Cortex of kidney (tissue), 1 donor: Measurements from ENCODE around the gene NLRP3.
"Not testable (repeated sequence)": the region's sequence is repeated elsewhere in the genome, so short reads cannot be mapped to it uniquely, and the experiment has no call there.

Source experiments
- DNase-seq: peaks from one replicate; lab custom pipeline; 2025; lab: John Stamatoyannopoulos, UW

Gene NLRP3

GRCh38 chr1:247390996-247391395 lies 25.0 kb upstream of the NLRP3 start:
- DNase-seq, result no peak

GRCh38 chr1:247392088-247392487 lies 23.9 kb upstream of the NLRP3 start:
- no peak for DNase-seq

DNA sequence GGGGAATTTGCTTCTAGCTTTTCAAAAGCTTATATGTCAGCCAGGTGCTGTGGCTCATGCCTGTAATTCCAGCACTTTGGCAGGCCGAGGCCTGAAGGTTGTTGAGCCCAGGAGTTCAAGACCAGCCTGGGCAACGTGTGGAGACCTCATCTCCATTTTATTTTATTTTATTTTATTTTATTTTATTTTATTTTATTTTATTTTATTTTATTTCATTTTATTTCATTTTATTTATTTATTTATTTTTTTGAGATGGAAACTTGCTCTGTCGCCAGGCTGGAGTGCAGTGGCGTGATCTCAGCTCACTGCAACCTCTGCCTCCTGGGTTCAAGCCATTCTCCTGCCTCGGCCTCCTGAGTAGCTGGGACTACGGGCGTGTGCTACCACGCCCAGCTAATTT lies 20.9 kb upstream of the NLRP3 start:
- not testable (repeated sequence) for DNase-seq

DNA sequence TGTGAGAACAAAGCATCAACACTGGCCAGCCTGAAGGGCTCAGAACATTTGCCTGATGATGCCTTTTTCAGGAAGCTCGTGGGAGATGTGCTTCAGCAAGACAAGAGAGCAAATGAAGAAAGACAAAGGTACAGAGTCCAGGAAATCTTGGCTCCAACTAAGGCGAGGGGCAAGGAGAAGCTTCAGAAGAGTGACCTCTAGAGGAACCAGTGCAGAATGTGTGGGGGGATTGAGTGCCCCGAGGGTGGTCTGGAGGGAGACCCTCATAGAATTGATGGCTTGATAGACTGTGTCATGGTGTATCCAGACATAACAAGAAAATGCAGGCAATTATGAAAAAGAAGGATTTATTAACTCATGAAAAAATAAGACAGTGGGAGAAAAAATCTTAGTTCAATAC lies 15.3 kb upstream of the NLRP3 start:
- no peak for DNase-seq

DNA sequence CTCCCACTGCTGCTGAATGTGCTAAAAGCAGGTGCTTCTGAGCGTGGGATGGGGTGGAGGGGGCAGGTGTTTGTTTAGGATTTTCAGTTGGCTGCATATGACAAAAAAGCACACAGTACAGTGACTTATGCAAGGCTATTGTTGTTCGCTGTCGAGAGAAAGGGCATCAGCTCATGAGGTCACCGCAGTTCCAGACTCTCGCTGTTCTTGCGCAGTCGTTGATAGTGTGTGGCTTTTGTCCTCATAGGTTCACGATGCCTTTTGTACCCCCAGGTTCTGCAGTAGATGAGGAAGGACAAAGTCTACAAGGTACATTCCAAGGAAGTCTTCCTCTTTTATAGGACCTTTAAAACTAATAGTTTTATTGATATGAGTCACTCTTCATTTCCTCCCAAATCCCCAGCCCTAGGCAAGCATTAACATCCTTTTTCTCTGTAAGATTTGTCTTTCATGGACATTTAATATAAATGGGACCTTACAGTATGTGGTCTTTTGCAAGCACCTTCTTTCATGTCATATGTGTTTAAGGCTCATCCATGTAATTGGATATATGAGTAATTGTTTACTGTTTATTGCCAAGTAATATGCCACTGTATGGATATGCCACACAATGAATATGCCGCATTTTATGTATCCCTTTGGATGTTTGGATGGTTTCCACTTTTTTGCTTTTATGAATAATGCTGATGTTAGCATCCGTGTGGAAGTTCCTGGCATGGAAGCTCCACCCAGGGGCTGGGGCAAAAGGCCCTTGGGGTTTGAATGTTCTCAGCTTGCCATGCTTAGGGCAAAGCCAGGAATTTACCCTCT lies 14.5 kb upstream of the NLRP3 start:
- DNase-seq, result no peak

- no peak for DNase-seq
These were observed 13.8 kb upstream of the NLRP3 start for GRCh38 chr1:247402120-247402675.

DNA sequence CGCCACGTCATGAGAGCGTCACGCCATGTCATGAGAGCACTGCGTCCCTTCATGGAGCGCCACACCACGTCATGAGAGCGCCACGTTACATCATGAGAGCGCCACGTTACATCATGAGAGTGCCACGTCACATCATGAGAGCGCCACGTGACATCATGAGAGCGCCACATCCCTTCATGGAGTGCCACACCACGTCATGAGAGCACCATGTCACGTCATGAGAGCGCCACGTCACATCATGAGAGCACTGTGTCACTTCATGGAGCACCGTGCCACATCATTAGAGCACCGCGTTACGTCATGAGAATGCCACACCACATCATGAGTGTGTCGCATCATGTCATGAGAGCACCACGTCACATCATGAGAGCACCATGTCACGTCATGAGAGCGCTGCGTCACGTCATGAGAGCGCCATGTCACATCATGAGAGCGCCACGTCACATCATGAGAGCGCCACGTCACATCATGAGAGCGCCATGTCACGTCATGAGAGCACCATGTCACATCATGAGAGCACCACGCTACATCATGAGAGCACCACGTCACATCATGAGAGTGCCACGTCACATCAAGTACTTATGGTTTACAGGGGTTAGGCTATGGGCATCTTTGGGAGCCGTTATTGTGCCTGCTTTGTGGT lies 9.8 kb upstream of the NLRP3 start:
- DNase-seq, result no peak

- no peak for DNase-seq
These were observed 8.8 kb upstream of the NLRP3 start for GRCh38 chr1:247407180-247407616.

GRCh38 chr1:247408100-247408499 lies 7.9 kb upstream of the NLRP3 start:
- no peak for DNase-seq

- no peak for DNase-seq
These were observed 6.0 kb upstream of the NLRP3 start for GRCh38 chr1:247409869-247410544.

DNA sequence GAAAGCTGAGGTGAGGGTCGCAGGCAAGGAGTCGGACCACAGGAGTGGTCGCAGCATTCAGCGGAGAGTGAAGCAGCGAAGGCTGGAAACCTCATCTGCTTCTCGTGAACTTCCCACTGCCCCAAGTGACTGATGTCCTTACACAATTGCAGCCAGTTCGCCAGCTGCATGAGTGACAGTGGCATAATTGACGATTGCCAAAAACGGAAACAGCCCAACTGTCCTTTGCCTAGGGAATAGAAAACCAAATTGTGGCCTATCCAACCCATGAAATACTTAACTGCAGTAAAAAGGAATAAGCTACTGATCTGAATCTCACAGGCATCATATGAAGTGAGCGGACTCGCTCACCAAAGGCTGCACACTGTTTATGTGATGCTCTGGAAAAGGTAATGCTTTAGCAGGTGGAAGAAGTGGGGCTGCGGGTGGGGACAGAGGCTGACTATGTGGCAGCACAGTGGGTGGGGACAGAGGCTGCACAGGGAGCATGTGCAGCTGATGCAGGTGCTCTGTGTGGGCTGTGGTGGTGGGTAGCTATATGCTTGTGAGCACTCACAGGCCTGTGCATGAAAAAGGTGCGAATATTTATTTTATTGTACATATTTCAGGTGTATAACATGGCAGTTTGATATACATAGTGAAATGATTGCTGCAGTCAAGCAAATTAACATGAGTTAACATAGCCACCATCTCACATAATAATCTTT lies 4.2 kb upstream of the NLRP3 start:
- no peak for DNase-seq

- no peak for DNase-seq
These were observed 1.9 kb downstream of the NLRP3 start for GRCh38 chr1:247417831-247418230.

DNA sequence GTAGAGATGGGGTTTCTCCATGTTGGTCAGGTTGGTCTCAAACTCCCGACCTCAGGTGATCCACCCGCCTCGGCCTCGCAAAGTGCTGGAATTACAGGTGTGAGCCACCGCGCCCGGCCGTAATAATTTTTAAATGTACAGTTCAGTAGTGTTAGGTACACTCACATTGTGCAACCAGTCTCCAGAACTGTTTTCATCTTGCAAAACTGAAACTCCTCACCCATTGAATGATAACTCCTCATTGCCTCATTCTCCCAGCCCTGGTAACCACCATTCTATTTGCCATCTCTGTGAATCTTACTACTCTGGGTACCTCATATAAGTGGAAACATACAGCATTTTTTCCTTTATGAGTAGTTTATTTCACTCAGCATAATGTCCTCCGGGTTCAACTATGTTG lies 3.4 kb downstream of the NLRP3 start:
- DNase-seq, result no peak

- no peak for DNase-seq
These were observed 5.1 kb downstream of the NLRP3 start for GRCh38 chr1:247421074-247421473.

DNA sequence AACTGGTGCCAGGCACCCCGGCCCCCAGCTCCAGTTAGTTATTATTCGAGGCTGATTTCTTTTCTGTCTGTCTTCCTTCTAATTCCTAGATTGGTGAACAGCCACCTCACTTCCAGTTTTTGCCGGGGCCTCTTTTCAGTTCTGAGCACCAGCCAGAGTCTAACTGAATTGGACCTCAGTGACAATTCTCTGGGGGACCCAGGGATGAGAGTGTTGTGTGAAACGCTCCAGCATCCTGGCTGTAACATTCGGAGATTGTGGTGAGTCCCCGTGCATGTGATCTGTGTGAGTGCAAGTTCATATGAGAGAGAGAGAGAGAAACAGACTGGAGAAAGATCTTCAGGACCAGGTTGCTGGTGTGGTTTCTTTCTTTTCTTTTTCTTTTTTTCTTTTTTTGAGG lies 13.5 kb downstream of the NLRP3 start:
- no peak for DNase-seq

GRCh38 chr1:247430434-247430833 lies 14.5 kb downstream of the NLRP3 start:
- no peak for DNase-seq

DNA sequence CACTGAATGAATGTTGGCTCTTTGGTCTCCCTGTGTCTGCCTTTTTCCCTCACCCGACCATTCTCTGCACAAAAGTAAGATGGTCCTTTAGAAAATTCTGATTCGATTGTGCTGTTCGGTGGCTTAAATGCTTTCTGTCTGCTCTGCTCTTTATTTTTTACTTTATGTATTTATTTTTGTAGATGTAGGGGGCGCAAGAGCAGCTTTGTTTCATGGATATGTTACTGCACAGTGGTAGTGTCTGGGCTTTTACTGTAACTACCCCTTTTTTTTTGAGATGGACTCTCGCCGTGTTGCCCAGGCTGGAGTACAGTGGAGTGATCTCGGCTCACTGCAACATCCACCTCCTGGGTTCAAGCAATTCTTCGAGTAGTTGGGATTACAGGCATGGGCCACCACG lies 15.7 kb downstream of the NLRP3 start:
- no peak for DNase-seq

- no peak for DNase-seq
These were observed 18.0 kb downstream of the NLRP3 start for GRCh38 chr1:247434005-247434404.

GRCh38 chr1:247435030-247435758 lies 19.2 kb downstream of the NLRP3 start:
- DNase-seq, result no peak

- DNase-seq, result no peak
These were observed 19.8 kb downstream of the NLRP3 start for GRCh38 chr1:247435759-247436147.
